GM23338 (cell line): ENCODE data around the gene DYRK4. TPM values are rescaled to one million over a fixed set of nuclear protein-coding genes. Genes with fewer than 3 reads are reported as not detected.

Experiments
- ATAC-seq: fragments of 200-7000 bp; cut with Tn5 transposase; 3 replicates; pipeline ENCODE4 v1.9.1; 2020
- DNase-seq: peaks from one replicate; pipeline ENCODE4 v3.0.0-alpha.2; 2015; ENCODE audit warnings: low spot score
- H2AFZ ChIP-seq: fragments of 200-600 bp; sonication (generic); 2 replicates; pipeline ENCODE4 v1.8.0; 2016; ENCODE audit warnings: antibody characterized with exemption, mild to moderate bottlenecking, moderate library complexity
- H3F3A ChIP-seq: fragments of 200-600 bp; sonication (generic); replicated peaks from 2 replicates; pipeline ENCODE4 v1.8.0; 2017; ENCODE audit warnings: antibody characterized with exemption, mixed run types, low read depth
- H3K27ac ChIP-seq: fragments of 200-600 bp; sonication (generic); 2 replicates; pipeline ENCODE4 v1.6.1; 2016; ENCODE audit warnings: low read depth
- H3K27me3 ChIP-seq: fragments of 200-600 bp; sonication (generic); 2 replicates; pipeline ENCODE4 v1.8.0; 2016; ENCODE audit warnings: mild to moderate bottlenecking, mixed run types, moderate library complexity; ENCODE audit not compliant: insufficient read depth
- H3K36me3 ChIP-seq: fragments of 200-600 bp; sonication (generic); 2 replicates; pipeline ENCODE4 v1.8.0; 2016; ENCODE audit warnings: mild to moderate bottlenecking; ENCODE audit not compliant: insufficient read depth
- H3K4me1 ChIP-seq: fragments of 200-600 bp; sonication (generic); 2 replicates; pipeline ENCODE4 v1.8.0; 2016; ENCODE audit warnings: mild to moderate bottlenecking, moderate library complexity; ENCODE audit not compliant: insufficient read depth
- H3K4me2 ChIP-seq: fragments of 200-600 bp; sonication (generic); 2 replicates; pipeline ENCODE4 v1.7.1; 2017; ENCODE audit warnings: mixed run types
- H3K4me3 ChIP-seq: fragments of 200-600 bp; sonication (generic); 2 replicates; pipeline ENCODE4 v1.6.1; 2016; ENCODE audit warnings: mixed run types
- H3K79me2 ChIP-seq: fragments of 200-600 bp; sonication (generic); replicated peaks from 2 replicates; pipeline ENCODE4 v1.8.0; 2017; ENCODE audit warnings: mild to moderate bottlenecking; ENCODE audit not compliant: insufficient read depth
- H3K9me2 ChIP-seq: fragments of 200-600 bp; sonication (generic); 2 replicates; pipeline ENCODE4 v1.8.0; 2017; ENCODE audit not compliant: insufficient read depth
- H4K20me1 ChIP-seq: fragments of 200-600 bp; sonication (generic); replicated peaks from 2 replicates; pipeline ENCODE4 v1.8.0; 2017; ENCODE audit warnings: mild to moderate bottlenecking; ENCODE audit not compliant: insufficient read depth
- H3K27ac Mint-ChIP-seq: 2 replicates; pipeline ENCODE4 v1.8.0; 2020; ENCODE audit warnings: inconsistent platforms, mild to moderate bottlenecking, moderate library complexity, mixed read lengths
- H3K27me3 Mint-ChIP-seq: 3 replicates; pipeline ENCODE4 v1.8.0; 2022; ENCODE audit warnings: low read depth, mild to moderate bottlenecking, moderate library complexity, mixed read lengths, inconsistent platforms; ENCODE audit not compliant: insufficient read depth, poor library complexity
- H3K36me3 Mint-ChIP-seq: 3 replicates; pipeline ENCODE4 v1.8.0; 2021; ENCODE audit warnings: low read depth, mild to moderate bottlenecking, inconsistent platforms, moderate library complexity, mixed read lengths
- H3K4me1 Mint-ChIP-seq: 3 replicates; pipeline ENCODE4 v1.8.0; 2020; ENCODE audit warnings: mild to moderate bottlenecking, inconsistent platforms, mixed read lengths
- H3K4me3 Mint-ChIP-seq: 3 replicates; pipeline ENCODE4 v1.8.0; 2021; ENCODE audit warnings: moderate library complexity, mild to moderate bottlenecking, inconsistent platforms, mixed read lengths
- H3K9me3 Mint-ChIP-seq: 3 replicates; pipeline ENCODE4 v1.8.0; 2020; ENCODE audit warnings: moderate library complexity, mild to moderate bottlenecking, inconsistent platforms, mixed read lengths
- CTCF ChIP-seq, 2 experiments: fragments of 200-600 bp in 1 of 2; sonication (generic) in 1 of 2; conservative IDR thresholded peaks; 2 replicates each; pipeline versions ENCODE4 v1.5.1 to v1.6.1; 2016 to 2017; ENCODE audit warnings: antibody characterized with exemption in 2 of 2, low read depth in 2 of 2, mild to moderate bottlenecking in 2 of 2, moderate library complexity in 1 of 2
- EZH2 ChIP-seq: fragments of 200-600 bp; sonication (generic); IDR thresholded peaks from one replicate; pipeline ENCODE4 v1.8.0; 2017; ENCODE audit warnings: antibody characterized with exemption, mild to moderate bottlenecking, low read depth; ENCODE audit not compliant: unreplicated experiment
- EZH2phosphoT487 ChIP-seq: fragments of 200-600 bp; sonication (generic); IDR thresholded peaks from one replicate; pipeline ENCODE4 v1.8.1; 2018; ENCODE audit warnings: antibody characterized with exemption; ENCODE audit not compliant: unreplicated experiment
- JUNB ChIP-seq: IDR thresholded peaks from one replicate; pipeline ENCODE4 v1.6.1; 2016; ENCODE audit warnings: antibody characterized with exemption; ENCODE audit not compliant: unreplicated experiment
- REST ChIP-seq: IDR thresholded peaks from one replicate; pipeline ENCODE4 v1.6.1; 2018; ENCODE audit warnings: antibody characterized with exemption; ENCODE audit not compliant: unreplicated experiment
- ZNF114 ChIP-seq: fragments of 250-450 bp; sonication (Bioruptor Pico); IDR thresholded peaks from 2 replicates; pipeline ENCODE4 v1.5.0; 2020; ENCODE audit warnings: mild to moderate bottlenecking, moderate library complexity
- ZNF462 ChIP-seq: fragments of 250-450 bp; sonication (Bioruptor Pico); IDR thresholded peaks from 2 replicates; pipeline ENCODE4 v1.5.0; 2020; ENCODE audit warnings: mild to moderate bottlenecking, moderate library complexity
- polyA plus RNA-seq: library from polyadenylated mRNA; unstranded; fragments of >200 nt; fragmentation: Nextera tagmentation; extraction: Ambion mirVana; gene quantifications from 2 replicates; pipeline ENCODE4 v1.2.1, GENCODE V29; 2016
- total RNA-seq: library from RNA; depleted of rRNA; stranded (reverse); fragments of >200 nt; shearing (Covaris generic); gene quantifications from 2 replicates; pipeline ENCODE4 v1.2.3, GENCODE V29; 2014

Gene DYRK4
- total and polyA plus RNA-seq, 2 experiments from 2014 or later = 11.3 to 16.9 TPM

GRCh38 chr12:4579305-4580102, 17.5 kb downstream of the DYRK4 start (continued):
- peak; percentile 59 to 87 for TF ChIP-seq CTCF (conservative IDR thresholded peaks at IDR 0.05; ENCODE audit: low read depth in 2 of 2)
- no peak for TF ChIP-seq REST

- peaks cover 1% of the 10 kb centered on the region for H3K27me3 Mint-ChIP-seq
- Histone ChIP-seq H3K36me3 (no peaks in the 10 kb centered on the region), H3K4me2 (peak overlapping the region; percentile 28; the same call in 1 of the 2 replicates), H3K4me3 (no peak overlapping the region), H3K9me2 (no peaks in the 10 kb centered on the region), H3K79me2 (no peaks in the 10 kb centered on the region), H4K20me1 (no peaks in the 10 kb centered on the region), H3K27me3 (no peaks in the 10 kb centered on the region), H2AFZ (peak overlapping the region; percentile 40), H3K27ac (no peak overlapping the region), H3K4me1 (peaks cover 11% of the 10 kb centered on the region; the same call in 1 of the 2 replicates), H3F3A (no peaks in the 10 kb centered on the region)
- H3K36me3 Mint-ChIP-seq = no peaks in the 10 kb centered on the region
- DNase-seq (no peak), ATAC-seq (peak; percentile 70)
- H3K4me3 Mint-ChIP-seq = no peak overlapping the region
- H3K9me3 Mint-ChIP-seq = no peaks in the 10 kb centered on the region
- peaks cover 8% of the 10 kb centered on the region for H3K4me1 Mint-ChIP-seq
- no peak overlapping the region for H3K27ac Mint-ChIP-seq
- TF ChIP-seq EZH2phosphoT487 (no peak), ZNF114 (CRISPR knock-in tag) (no peak), JUNB (no peak), EZH2 (no peak), REST (no peak), ZNF462 (CRISPR knock-in tag) (no peak)
Observed at GRCh38 chr12:4580281-4580688, 18.3 kb downstream of the DYRK4 start.
